NCI-H187 (cell line): ENCODE results near the gene CNOT1.

Experiments
- DNase-seq, 2 experiments: peaks; one replicate each; lab custom pipeline; 2025; lab: John Stamatoyannopoulos, UW

The CNOT1 gene

GRCh38 chr16:58485184-58485887, 144.3 kb downstream of the CNOT1 start:
- no peak for DNase-seq

- DNase-seq: no peak
These were observed 147.7 kb downstream of the CNOT1 start for GRCh38 chr16:58481931-58482330.

DNA sequence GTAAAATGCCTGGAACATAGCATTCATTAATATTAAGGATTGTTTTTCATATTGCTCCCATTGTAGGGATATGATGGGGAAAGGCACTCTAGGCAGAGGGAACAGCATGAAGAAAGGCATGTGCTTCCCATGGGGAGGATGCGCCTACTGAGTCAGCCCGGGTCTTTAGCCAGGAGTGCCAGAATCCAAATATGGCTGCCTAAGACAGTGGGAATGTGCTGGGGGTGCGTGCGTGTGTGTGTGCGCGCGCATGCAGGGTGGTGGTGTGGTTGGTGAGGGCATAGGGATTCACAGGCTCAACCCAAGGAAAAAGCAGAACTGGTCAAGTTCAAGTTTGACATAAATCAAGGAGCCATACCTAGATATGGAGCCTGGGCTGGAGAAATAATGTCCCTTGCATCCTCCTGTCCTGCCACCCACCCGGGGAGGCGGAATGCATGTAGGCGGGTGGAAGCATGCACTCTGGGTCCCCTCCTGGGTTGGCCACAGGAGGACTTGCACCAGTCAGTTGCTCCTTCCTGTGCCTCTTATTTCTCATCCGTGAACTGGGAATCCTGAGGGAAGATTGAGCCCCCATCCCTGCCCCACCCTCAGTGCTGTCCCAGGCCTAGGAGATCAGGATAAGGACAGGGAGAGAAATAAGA, 148.3 kb downstream of the CNOT1 start:
- no peak for DNase-seq

GRCh38 chr16:58478427-58478826, 151.2 kb downstream of the CNOT1 start:
- no peak for DNase-seq

- no peak for DNase-seq
These were observed 152.8 kb downstream of the CNOT1 start for GRCh38 chr16:58476791-58477190.

- DNase-seq: no peak
These were observed 154.5 kb downstream of the CNOT1 start for GRCh38 chr16:58475091-58475619.

DNA sequence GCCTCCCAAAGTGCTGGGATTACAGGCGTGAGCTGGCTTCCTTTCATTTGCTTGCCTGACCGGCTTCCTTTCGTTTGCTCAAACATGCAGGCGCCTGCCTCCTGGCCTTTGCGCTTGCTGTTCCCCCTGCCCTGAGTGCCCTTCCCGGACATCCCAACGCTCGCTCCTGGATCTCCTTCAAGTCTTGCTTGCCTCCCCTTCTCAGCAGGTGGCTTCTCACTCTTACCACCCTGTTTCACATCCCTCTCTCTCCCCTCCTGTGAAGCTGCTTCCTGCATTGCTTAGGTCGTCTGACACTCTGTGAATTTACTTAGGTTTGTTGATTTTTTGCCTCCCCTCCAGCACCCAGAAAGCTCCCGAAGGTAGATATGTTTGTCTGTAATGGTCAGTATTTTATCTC, 155.3 kb downstream of the CNOT1 start:
- DNase-seq: no peak

- DNase-seq: no peak
These were observed 156.8 kb downstream of the CNOT1 start for GRCh38 chr16:58472827-58473226.

DNA sequence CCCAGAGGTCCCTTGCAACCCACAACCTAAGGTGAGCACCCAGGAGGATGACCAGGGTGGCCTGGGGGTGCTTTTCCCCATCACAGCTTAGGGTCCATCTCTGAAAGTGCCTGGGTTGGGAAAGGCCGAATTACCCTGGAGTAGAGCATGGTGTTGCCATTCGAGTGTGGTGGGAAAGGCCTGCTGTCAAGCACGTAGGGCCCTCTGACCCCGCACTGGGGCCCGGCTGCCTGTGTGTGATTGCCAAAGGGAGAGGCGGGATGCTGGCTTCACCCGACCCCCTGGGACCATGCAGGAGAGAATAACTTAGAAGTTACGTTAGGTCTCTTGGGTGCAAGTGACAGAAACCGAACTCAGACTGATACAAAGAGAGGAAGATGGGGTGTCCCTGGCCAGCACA, 157.4 kb downstream of the CNOT1 start:
- DNase-seq: no peak

DNA sequence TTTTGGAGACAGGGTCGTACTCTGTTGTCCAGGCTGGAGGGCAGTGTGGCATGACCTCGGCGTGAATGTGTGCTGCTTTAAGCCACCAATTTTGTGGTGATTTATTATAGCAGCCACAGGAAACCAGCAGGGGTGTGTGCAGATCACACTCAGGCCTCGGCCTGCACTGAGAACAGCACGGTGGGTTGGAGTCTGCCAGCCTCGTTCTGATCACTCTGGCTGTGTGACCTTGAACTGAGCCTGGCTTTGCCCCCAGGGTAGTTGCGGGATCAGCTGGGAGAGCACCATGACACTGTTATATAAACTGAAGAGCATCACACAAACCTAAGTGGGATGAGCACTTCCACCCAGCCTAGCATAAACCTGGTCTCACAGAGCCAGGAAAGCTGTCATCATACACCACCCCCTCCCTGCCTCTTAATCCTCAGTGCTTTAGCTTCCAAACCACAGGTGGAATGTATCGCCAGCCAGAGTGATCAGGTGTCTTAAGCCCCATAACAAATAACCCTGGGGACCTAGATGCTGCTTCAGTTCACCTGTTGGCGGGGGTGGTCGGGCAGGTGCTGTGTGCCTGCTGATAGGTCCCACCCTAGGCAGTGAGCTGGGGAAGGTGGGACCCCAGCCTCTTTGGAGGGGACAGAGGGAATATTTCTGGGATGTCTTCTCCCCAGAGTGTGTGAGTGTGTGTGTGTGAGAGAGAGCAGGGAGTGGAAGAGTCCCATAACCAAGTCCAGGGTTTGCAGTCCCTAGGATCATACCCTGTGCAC, 158.2 kb downstream of the CNOT1 start:
- DNase-seq: no peak
